Measurements from ENCODE around the gene TST. TPM values are rescaled to one million over a fixed set of nuclear protein-coding genes. Genes with fewer than 3 reads are reported as not detected.

Gene TST
- total and polyA plus RNA-seq, 9 of the 15 experiments (the other 6 are each of a cell fraction or from before 2014, with no cell fraction given) = 1.4 to 26.9 (median 12.4) TPM

DNA sequence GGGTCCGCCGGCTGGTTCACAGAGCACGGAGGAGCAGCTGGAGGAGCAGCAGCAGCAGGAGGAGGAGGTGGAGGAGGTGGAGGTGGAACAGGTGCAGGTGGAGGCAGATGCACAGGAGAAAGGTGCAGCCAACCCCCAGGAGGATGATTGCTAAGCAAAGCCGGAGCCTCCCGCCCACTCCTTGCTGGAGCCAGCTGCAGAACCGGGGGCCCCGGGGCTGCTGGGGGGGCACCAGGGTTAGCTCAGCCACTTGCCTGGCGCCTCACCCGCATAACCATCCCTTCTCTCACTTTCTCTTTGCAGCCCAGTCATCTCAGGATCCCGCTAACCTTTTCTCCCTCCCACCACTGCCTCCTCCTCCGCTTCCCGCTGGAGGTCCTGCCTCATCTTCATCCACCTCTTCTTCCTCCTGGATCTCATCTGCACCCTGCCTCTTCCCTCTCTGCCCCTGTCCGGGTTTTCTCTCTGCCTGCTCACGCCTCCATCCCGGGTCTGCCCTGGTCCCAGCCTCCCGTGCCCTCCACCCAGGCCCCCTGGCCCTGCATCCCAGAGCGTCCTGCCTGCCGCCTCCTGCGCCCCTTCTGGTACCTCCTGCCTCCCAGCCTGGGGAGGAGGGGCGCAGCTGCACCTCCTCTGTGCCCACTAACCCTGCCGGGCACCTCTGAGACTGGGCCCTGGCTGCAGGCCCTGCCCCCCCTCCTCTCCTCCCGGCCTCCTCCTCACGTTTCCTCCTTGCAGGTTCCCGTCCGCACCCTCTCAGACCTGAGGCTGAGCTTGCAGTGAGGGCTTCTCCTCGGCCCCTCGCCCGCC is 41.8 kb upstream of the TST start:
- CTCF ChIA-PET (ENCODE audit: low intra/inter-chr PET ratio) = no interaction called here
- no peak overlapping the region for H2AFZ ChIP-seq (ENCODE audit: low read depth, low read length)
- H3K27ac ChIP-seq (ENCODE audit: extremely low read depth, low read depth, low read length) = no peak overlapping the region
- in situ Hi-C loops (cut with MboI) = no loop called here
- no TSS peak for BruUV-seq (replicated peaks)
- no peaks in the 10 kb centered on the region; a peak in 1 of 5 replicates for H3K4me1 ChIP-seq (replicated peaks in 1 of 2; ENCODE audit: control insufficient read depth in 2 of 2, insufficient read depth in 2 of 2, low read length in 2 of 2)
- WGBS (ENCODE audit: insufficient coverage, low coverage, missing lambda C conversion rate) = 2% methylated on average over 10 of the region's 28 CpGs
- H3K79me2 ChIP-seq (ENCODE audit: control insufficient read depth, insufficient read depth, low read length) = no peaks in the 10 kb centered on the region
- ATAC-seq (no peak), DNase-seq (ENCODE audit: extremely low read depth in 1 of 4, low spot score in 3 of 4) (no peak), FAIRE-seq (no peak)
- H3K4me2 ChIP-seq (ENCODE audit: insufficient read depth, low read length) = no peak overlapping the region
- H3K27me3 ChIP-seq (ENCODE audit: control insufficient read depth in 2 of 2, insufficient read depth in 2 of 2, low read length in 2 of 2) = peaks cover 8 to 74% of the 10 kb centered on the region in 2 experiments; a peak in 3 of 5 replicates
- no peaks in the 10 kb centered on the region for H3K36me3 ChIP-seq (ENCODE audit: control insufficient read depth, insufficient read depth, low read length)
- POLR2A ChIA-PET = no interaction called here
- intact Hi-C loops (cut with micrococcal nuclease) = no loop called here
- no peaks in the 10 kb centered on the region; the same call in 1 of the 2 replicates for H4K20me1 ChIP-seq (replicated peaks; ENCODE audit: control insufficient read depth, insufficient read depth, low read length)
- H3K9ac ChIP-seq (ENCODE audit: insufficient read depth in 1 of 2, low read depth in 2 of 2, low read length in 2 of 2) = no peak overlapping the region
- no peak overlapping the region for H3K4me3 ChIP-seq
- H3K9me1 ChIP-seq (ENCODE audit: control insufficient read depth, insufficient read depth, low read length) = no peaks in the 10 kb centered on the region
- TF ChIP-seq RFX7 (CRISPR knock-in tag; IDR thresholded peaks at IDR 0.05) = no peak
- TF ChIP-seq BACH1 (tag; IDR thresholded peaks at IDR 0.05) = no peak
- no peak for TF ChIP-seq EZH2 (IDR thresholded peaks at IDR 0.05; ENCODE audit: borderline replicate concordance, low read depth, low read length)
- TF ChIP-seq, protein P1, sequence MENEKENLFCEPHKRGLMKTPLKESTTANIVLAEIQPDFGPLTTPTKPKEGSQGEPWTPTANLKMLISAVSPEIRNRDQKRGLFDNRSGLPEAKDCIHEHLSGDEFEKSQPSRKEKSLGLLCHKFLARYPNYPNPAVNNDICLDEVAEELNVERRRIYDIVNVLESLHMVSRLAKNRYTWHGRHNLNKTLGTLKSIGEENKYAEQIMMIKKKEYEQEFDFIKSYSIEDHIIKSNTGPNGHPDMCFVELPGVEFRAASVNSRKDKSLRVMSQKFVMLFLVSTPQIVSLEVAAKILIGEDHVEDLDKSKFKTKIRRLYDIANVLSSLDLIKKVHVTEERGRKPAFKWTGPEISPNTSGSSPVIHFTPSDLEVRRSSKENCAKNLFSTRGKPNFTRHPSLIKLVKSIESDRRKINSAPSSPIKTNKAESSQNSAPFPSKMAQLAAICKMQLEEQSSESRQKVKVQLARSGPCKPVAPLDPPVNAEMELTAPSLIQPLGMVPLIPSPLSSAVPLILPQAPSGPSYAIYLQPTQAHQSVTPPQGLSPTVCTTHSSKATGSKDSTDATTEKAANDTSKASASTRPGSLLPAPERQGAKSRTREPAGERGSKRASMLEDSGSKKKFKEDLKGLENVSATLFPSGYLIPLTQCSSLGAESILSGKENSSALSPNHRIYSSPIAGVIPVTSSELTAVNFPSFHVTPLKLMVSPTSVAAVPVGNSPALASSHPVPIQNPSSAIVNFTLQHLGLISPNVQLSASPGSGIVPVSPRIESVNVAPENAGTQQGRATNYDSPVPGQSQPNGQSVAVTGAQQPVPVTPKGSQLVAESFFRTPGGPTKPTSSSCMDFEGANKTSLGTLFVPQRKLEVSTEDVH (IDR thresholded peaks at IDR 0.05; ENCODE audit: low read depth, partially characterized antibody) = no peak
- TF ChIP-seq CCAR2 (IDR thresholded peaks at IDR 0.05; ENCODE audit: low read depth, low read length) = no peak
- TF ChIP-seq, protein P2, sequence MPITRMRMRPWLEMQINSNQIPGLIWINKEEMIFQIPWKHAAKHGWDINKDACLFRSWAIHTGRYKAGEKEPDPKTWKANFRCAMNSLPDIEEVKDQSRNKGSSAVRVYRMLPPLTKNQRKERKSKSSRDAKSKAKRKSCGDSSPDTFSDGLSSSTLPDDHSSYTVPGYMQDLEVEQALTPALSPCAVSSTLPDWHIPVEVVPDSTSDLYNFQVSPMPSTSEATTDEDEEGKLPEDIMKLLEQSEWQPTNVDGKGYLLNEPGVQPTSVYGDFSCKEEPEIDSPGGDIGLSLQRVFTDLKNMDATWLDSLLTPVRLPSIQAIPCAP (CRISPR knock-in tag; IDR thresholded peaks at IDR 0.05; ENCODE audit: borderline replicate concordance) = no peak
- no peak for TF ChIP-seq RBM15 (IDR thresholded peaks at IDR 0.05; ENCODE audit: insufficient read depth, low read length)
- no peak for TF ChIP-seq POLR2AphosphoS2 (IDR thresholded peaks at IDR 0.05; ENCODE audit: low read length)
- H3K9me3 ChIP-seq (replicated peaks; ENCODE audit: control insufficient read depth, insufficient read depth, low read depth, low read length) = no peaks in the 10 kb centered on the region

Measured in K562 (cell line).